Stimulated activated CD4-positive, alpha-beta T cell treated with anti-CD3 and anti-CD28 coated beads, Interleukin-15, amount 100 ng/mL, for 48 hours (primary cell): ENCODE results near the gene NXPH3.

ENCODE experiments used
- DNase-seq, 2 donors: peaks; one replicate each; pipeline ENCODE4 v3.0.0-alpha.2; 2020; ENCODE audit warnings: low read depth in 2 of 2

Gene NXPH3

DNA sequence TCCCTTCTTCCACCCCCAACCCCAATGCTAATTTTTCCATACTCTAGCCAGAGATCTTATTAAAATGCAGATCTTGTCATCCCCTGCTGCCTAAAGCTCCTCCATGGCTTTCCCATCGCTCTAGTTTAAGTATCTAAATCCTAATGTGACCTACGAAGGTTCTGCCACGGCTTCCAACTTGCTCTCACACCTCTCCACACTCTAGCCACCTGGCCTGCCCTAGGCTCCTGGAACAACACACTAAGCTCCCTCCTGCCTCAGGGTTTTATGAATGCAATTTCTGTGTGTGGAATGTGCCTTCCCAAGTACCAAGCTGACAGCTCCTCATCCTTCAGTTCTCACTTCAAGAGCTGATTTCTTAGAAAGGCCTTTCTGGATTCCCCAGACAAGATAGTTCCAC lies 16.6 kb downstream of the NXPH3 start:
- DNase-seq, result no peak

DNA sequence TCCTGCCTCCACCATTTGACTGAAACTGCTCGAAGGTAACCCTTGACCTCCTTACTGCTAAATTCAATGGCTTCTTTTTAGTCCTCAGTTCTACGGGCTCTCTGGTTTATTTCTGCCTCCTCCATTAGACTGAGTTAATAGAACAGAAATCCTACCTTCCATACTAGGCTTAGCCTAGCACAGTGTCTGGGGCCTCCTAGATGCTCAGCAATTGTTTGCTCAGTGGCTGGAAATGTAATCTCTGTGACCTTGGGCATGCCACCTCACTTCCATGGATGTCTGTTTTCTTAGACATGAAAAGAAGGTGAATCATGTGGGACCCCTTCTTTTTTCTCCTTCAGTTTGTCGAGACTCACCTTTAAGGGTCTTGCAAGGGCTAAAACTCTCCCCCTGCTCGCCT lies 19.7 kb downstream of the NXPH3 start:
- DNase-seq, result no peak

DNA sequence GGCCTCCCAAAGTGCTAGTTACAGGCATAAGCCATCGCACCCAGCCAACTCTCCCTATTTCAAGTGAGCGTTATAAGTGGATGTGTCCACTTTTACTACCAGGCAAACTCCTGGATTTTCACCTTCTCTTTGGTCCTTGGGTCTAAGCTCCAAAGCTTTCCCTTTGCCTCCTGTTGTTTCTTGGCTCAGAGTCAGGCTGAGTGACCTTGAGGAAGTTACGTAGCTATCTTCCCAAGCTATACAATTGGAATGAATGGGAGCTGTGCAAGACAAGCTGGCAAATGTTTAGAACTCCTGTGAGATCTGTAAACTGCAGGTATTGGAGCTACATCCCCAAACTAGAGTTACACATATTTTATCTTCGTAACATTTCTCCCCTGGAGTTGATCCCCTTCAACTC lies 20.3 kb downstream of the NXPH3 start:
- DNase-seq, result no peak

DNA sequence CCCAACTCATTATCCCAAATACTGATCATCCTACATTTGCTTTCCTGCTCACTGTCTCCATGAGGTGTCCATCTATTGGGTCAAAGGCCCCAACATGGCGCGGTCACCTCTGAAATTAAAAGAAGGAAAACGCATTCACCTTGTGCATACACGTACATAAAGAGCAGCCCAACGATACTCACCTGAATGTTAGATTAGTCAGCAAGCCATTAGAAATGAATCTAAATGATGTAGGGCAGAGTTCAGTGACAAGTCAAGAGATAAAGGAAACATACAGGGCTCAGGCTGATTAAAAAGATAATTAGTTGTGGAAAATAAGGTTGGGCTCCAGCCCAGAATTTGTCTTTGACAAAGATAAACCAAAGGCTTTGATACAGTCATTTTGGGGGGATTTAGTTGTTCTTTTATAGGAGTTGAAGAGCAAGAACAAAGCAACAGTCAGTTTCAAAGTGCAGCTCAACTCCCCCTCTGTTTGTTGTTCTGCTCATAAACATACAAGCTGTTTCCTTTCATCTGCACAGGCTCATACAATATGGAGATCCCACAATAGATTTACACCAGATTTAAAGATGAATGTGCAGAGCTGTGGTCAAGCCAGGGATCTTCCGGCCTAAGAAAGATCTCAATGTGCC lies 21.1 kb downstream of the NXPH3 start:
- no peak for DNase-seq

DNA sequence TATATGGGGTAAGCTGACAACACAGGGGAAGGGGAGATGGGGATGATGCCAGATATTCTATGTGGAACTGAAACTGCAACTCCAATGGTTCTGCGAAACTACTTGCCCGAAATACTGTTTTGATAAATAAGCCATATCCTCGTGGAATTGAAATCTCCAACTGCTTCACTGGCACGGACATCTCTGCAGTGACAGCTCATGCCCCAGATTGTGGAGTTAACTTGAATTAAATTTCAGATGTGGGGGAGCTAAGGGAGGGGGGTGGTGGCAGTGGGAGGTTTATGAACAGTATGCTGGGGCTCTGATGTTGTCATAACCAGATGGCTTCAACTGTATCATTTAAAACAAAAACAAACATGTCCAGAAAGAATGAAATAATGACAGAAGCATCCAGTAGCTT lies 21.8 kb downstream of the NXPH3 start:
- no peak for DNase-seq

DNA sequence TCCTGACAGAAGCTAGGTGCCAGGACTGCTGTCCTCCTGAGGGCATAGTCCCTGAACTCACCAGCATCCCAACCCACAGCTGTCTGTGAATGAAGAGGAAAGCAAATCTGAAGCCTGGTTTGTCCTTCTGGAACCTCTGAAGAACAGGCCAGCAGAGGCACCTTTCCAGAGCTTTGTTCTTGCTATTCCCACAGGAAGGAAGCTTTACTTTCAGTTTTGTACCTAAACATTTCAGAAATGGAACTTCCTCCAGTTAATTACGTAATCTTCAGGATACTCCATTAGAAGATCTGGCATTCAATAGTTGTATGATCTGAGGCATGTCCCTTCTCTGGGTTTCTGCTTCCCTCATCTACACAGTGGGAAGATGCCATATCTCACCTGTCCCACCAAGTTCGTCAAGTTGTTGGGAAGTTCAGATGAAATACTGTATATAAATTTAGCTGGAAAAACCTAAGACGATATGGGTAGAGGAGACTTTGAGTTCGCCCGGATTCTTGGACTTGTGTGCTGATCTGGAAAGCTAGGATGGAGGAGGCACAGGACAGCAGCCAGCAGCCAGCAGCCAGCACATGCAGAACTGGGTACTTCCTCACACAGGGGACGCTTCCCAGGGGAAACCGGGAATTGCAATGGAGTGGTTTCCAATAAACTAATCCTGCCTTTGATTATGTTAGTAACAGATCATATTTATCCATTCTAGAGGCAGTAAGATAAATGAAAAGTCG lies 22.4 kb downstream of the NXPH3 start:
- no peak for DNase-seq

DNA sequence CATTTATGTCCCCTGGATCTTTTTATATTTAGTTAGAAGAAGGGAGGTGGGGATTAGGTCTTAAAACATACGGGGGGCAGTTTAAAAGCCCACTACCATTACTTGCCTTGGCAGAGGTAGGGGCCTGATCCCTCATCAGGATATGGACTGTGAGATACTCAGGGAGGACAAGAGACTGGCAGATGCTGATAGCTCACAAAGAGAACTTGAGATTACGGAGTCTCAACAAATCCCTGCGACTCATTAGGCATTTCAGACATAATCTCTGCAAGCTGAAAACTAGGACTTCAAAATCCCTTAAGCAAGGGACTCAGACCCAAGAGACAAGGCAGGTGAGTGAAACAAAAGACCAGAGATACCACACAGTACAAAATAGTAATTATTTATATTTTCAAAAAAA lies 23.2 kb downstream of the NXPH3 start:
- DNase-seq, result no peak

DNA sequence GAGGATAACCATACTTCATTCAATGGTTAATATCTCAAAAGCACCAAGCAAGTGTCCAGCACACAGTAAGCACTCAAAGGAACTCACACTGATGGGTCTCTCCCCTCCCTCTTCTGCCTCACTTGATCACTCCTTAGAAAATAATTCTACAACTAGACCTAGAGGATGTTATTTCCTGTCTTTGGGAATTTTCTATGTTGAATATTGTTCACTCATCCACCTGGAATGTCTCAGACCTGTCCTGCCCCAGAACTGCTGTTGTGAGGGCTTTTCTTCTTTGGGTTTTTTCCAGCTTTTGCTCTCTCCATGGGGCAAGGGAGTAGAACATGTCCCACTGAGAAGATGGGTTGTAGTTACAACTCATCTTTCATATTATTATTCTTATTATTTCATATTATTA lies 25.3 kb downstream of the NXPH3 start:
- DNase-seq, result no peak

DNA sequence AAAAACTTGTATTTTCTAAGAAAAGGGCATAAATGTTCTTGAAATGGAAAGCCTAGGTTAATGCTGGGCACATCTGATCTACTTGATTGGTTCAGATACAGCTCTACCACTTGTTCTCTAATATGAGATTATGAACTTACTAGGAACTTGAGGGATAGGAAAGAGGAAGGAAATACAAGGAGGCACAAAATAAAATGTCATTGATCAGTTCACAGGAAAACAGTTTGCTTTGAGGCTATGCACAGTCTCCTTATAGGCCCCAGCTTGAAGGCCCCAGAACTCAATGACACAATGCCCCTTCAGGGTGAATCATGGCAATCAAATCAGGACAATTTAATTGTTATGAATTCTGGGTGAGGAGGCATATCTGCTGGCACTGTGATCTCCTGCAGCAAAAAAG lies 27.1 kb downstream of the NXPH3 start:
- DNase-seq, result no peak

DNA sequence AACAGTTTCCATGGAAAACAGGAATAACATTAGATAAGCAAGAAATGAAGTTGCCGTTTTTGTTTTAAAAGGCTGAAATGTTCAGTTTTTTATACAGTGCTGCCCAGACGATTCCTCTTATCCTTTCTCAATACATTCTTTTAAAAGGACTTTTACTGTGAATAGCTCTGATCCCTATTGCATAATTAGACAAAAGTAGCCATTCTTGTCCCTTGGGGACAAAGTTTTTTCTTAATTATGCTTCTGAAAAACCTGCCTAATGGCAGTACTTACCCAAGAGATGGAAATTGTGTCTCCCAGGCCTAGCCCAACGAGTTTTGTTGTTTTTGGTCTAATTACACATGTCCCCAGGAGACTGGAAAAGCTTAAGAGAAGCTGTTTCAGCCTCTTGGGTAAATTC lies 27.6 kb downstream of the NXPH3 start:
- no peak for DNase-seq

DNA sequence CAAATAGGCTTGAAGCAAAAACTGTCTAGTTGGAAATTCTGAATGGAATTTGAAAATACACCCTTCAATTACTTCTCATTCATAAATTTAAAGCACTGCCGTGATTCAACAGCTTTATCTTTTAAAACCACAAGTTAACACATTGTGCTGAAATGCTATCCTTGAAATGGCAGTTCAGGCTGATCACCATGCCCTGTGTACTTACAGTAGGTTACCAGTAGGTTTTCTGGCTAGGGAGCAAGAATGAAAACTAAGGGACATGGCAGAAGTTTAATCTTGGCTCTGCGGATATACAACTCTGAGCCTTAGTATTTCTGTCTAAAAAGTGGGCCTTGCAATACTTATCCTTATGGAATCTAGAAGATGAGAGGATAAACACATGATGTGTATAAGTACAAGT lies 28.0 kb downstream of the NXPH3 start:
- DNase-seq, result no peak

DNA sequence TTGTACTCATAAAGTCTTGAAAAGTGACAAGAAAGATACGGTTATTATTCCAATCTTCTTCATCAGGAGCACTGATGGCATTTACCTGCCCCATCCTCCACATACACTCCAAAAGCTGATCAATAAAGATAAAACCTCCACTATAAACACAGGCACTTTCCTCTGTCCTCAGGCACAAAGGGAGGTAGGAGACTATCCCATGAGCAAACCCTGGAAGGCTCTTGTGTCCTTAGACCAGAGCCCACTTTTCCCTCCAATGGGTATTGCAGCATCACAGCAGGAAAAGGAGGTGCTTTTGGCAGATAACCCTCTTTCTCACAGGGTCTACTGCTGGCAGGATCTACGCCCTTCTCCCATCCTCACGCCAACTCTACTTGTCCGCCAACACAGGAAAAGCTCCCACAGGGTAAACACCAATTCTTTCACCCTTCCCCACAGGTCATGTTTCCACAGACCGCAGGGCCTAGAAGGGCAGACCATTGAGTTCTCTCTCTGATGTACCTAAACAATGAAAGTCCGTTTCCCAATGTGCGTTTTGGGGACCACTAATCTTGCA lies 28.7 kb downstream of the NXPH3 start:
- no peak for DNase-seq

DNA sequence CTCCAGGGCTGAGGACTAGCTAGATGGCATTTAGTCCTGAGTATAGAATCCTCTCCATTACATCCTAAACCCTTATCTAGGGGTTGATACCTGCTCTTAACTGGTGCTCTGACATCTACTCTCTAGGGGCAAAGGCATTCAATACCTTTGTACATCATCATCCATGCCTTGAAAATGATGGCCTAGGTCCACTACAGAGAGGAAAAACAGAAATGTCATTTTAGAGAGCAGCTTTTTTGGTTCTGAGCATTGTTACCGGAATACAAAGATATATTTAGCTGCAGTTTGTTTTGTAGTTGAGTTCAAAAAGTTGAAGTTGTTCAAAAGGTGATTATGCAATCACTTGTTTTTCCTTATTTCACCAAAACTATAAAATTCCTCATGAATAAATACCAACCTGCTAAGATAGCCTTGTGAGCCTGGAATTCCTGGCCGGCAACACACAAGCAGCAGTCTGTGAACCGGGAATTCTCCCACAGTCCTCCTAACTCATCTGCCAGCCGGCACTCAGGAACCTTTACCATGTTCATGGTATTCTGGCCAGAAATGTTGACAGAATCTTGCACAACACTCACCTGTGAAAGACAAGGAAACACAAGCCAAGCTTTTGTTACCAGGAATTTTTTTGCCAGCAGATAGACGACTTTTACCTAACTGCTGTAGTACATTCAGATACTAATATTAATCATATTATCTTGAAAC lies 35.4 kb downstream of the NXPH3 start:
- DNase-seq, result no peak

DNA sequence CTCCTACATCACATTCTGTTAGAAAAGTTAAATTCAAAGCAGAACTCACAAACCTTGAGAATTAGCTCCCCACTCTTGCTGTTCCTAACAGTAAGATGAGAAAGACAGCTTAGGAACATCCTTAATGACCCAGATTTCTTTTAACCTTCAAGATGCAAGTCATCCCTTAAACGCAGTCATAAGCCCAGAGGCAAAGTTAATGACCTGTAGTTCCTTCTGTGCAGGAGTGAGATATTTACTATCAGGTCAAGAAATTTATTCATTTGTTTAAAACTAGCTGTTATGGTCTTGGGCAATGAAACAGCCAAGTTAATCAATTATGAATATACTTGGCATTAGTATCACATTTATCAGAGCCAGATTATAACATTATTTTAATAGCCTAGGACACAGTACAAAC lies 37.1 kb downstream of the NXPH3 start:
- DNase-seq, result no peak

DNA sequence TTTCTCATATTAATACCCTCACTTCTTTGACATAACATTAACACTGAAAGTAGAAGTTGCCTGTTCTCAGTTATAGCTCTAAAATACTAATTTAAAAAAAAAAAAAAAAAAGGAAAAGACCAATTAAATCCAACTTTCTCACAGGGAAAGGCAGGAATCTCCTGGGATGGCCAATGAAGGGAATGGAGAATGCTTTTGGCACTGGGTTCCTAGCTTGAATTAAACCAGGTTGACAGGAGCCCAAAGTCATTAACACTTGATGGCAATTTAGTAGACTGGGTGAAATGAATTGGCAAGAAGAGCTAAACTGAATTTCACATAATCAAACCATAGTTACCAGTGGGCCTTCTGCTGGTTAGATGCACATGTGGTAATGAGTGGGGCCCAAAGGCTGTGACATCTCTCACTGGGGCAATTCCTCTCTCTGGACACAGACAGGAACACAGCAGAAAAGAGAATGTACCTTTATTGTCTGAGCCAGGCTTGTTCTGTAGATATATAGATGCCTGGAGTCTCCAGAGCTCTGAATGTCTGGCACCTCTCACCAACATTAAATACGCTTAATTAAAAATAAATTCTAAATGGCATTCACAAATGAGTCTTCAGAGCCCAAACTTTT lies 37.6 kb downstream of the NXPH3 start:
- no peak for DNase-seq

DNA sequence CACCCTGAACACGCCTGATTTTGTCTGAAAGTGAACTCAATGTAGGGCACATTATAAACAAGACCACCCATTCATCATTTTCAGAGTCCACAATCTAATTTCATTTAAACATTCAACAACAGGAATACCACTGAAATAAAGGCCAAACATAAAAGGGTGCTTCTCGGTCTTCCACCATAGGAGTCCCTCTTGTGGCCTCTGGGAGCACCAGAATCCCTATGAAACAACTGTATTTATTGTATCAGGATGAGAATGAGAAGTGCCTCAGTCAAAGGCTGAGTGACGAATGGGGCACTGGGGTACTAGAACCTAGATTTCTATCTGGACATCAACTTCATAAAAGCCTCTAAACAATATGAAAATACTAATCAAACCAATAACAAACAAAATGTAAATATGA lies 40.4 kb downstream of the NXPH3 start:
- no peak for DNase-seq

DNA sequence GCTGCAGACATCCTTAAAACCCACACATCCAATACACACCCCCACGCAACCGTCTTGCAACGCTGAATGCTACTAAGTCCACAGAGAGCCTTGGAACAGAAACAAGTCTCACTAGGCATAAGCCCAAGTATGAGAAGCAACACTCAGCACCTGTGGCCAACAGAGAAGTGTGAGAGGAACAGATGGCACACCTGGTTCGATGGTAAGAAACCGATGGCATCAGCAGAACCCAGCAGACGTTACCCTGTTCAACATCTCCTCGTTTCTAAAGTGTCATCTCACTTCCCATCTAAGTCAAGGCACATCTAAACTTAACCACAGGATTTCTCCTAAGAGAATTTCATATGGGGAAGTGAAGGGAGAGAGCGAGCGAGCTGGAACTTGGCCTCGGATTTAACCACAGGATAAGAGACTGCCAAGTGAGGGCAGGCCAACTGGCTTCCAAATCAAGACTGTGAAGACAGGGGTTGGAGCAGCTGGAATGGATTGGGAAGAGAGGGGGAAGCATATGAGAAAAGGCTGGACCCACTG lies 41.0 kb downstream of the NXPH3 start:
- DNase-seq, result no peak

DNA sequence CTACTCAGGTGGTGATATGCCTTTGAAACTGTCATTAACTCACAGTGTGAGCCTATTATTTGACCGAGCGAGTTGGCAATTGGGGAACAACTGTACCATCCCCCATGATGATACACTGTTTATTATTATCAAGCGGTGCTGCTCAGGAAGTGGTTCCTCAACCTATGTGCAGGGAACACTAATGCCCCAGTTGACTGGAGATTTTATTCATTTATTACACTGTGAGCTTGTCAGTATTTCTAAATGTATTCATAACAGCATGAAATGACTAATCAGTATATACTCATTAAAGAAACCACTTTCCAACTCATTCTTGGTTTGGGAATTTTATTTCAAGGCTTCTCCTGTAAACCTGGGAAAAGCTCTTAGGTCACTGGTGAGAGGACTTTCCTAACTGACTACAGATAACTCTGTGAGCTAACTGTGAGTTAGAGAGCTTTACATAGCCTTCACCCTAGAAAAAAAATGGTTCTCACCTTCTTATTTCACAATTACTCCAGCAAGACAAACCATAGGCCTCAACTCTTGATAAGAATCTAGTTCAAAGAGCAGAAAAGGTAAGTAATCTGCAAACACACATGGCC lies 42.4 kb downstream of the NXPH3 start:
- DNase-seq, result no peak

DNA sequence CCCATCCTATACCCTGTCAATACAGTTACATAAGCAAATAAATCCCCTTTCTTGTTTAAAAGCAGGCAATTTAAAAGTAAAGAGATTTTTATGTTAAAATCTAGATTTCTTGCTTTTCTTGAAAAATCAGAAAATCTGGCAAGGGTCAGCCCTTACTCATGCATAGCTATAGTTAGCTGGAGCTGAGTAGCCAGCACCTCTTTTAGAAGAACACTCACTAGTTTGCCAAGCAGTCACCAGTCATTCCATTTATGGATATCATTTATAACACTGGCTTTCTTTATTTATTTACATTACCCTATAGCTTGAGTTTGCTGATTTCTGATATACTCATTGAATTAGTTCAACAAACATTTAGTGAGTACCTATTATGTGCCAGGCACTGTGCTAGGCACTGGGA lies 45.7 kb downstream of the NXPH3 start:
- no peak for DNase-seq

DNA sequence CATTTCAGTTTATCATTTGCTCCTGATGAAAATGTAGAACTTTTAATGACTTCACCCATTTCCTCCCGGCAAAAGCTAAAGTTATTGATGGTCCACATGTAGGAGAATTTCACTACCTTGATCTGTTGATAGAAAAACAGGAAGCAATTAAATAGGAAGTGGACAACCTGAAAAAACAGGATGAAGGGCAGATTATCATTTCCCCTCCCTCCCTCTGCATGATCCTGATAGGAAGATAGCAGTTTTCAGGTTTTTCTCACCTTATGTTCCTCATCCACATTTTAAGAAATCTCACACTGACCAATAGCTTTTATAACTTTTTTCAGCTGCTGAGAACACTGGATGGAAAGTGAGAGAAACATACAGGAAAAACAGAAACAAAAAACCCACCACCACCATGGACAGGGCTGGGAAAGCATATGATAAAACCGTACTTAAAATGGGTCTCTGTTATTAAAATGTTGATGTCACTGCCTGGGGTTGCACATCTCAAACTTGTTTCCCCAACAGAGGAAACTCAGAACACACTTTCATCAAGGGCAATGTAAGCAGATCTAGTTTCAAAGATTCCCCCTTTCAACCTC lies 46.4 kb downstream of the NXPH3 start:
- no peak for DNase-seq

DNA sequence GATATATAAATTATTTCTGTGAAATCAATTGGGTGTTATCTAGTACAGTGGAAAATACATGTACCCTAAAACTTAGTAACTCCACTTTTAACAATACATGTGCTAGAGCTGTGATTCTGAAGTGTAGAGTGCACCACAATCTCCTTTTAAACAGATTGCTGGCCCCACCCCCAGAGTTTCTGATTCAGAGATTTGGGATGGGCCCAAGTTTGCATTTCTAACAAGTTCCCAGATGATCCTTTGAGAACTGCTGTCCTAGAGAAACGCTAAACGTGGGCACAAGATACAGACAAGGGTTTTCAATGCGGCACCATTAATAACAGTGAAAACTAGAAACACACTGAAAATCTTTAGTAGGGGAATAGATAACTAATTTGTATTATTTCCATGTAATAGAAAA lies 49.2 kb downstream of the NXPH3 start:
- DNase-seq, result no peak

DNA sequence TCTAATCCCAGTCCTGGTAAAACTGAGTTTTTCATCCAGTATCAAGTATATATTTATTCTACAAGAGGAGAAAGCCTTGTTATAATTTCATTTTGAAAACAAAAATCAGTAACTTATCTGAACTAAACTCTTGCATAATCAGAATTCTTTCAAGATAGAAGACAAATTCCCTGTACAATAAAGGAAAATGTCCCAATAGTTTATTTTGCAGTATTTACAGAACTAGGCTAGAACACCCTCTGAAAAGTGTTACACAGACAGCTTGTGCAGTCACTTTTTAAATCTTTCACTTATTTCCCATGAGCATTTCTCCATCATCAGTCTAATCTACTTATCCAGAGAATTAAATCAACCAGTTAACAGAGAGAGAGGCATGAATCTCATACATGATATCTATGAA lies 53.8 kb downstream of the NXPH3 start:
- DNase-seq, result no peak
